Breast epithelium (tissue), 3 donors: ENCODE data around the gene ZNF143.
"Not testable (repeated sequence)": the region's sequence is repeated elsewhere in the genome, so short reads cannot be mapped to it uniquely, and the experiment has no call there.

ENCODE experiments used
- CTCF ChIP-seq, 3 donors: fragments of 450-650 bp; IDR thresholded peaks; one replicate each; pipeline ENCODE4 v1.5.1; 2016 to 2017; ENCODE audit warnings: antibody characterized with exemption in 3 of 3, mild to moderate bottlenecking in 3 of 3, moderate library complexity in 3 of 3
- POLR2A ChIP-seq: fragments of 450-650 bp; IDR thresholded peaks from one replicate; pipeline ENCODE4 v1.6.1; 2016; ENCODE audit warnings: antibody characterized with exemption, mild to moderate bottlenecking, moderate library complexity
- POLR2AphosphoS5 ChIP-seq, 3 donors: sonication (generic); formaldehyde crosslinking; IDR thresholded peaks; one replicate each; pipeline ENCODE4 v1.6.1; 2017; ENCODE audit warnings: antibody characterized with exemption in 3 of 3

GRCh38 chr11:9514576-9514975 is 53.8 kb downstream of the ZNF143 start:
- not testable (repeated sequence) for TF ChIP-seq CTCF (IDR thresholded peaks at IDR 0.05); POLR2A; POLR2AphosphoS5 (IDR thresholded peaks at IDR 0.05)
